Retinal pigment epithelial cell (primary cell): ENCODE measurements around the gene TPD52L2.
"Not testable (repeated sequence)": the region's sequence is repeated elsewhere in the genome, so short reads cannot be mapped to it uniquely, and the experiment has no call there.

Experiments used
- DNase-seq: peaks from one replicate; pipeline ENCODE4 v3.0.0-alpha.2; 2010; ENCODE audit warnings: low read depth
- H3K4me3 ChIP-seq: 2 replicates; pipeline ENCODE4 v1.5.1; 2011; ENCODE audit warnings: mild to moderate bottlenecking, low read length, control low read depth, moderate library complexity
- CTCF ChIP-seq: conservative IDR thresholded peaks from 2 replicates; pipeline ENCODE4 v1.5.1; 2011; ENCODE audit warnings: low read depth, low read length, control low read depth, inconsistent platforms

TPD52L2 gene

GRCh38 chr20:63850689-63851547, 14.2 kb upstream of the TPD52L2 start:
- no peak overlapping the region for H3K4me3 ChIP-seq
- TF ChIP-seq CTCF, result no peak
- no peak for DNase-seq

- not testable (repeated sequence) for H3K4me3 ChIP-seq, DNase-seq
Observed at GRCh38 chr20:63851548-63851943, 13.5 kb upstream of the TPD52L2 start.

- not testable (repeated sequence) for DNase-seq, H3K4me3 ChIP-seq
Observed at GRCh38 chr20:63853733-63854068, 11.4 kb upstream of the TPD52L2 start.

DNA sequence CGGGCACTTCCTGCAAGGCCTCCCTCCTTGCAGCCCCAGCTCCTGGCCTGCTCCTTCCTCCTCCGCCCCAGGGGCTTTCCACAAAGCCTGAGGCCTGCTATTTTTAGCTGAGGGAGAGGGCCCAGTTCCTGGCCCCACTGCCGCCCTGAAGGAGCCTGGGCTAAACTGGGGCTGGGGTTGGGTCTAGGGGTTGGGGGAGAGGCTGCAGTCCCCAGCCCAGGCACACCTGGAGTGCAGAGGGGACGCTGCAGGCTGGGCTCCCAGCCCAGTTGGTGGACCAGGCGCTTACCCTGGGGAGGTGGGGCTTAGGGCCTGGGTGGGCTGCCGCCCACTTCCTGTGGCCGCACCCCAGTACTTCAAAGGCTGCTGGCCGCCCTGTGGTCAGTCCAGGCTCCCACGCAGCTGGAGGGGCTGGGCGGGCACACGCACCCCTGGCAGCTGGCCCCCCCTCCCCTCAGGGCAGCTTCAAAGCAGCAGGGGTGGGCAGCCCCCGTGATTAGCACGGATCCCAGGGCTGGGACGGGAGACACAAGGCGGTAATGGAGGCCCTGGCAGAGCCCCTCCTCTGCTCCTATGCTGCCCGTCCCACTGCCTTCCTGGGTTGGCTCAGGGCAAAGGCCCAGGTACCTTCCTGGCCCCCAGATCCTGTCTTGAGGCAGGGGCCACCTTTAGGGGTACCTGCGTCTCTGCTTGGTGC, 10.9 kb upstream of the TPD52L2 start:
- TF ChIP-seq CTCF, result no peak
- no peak overlapping the region for H3K4me3 ChIP-seq
- no peak for DNase-seq

DNA sequence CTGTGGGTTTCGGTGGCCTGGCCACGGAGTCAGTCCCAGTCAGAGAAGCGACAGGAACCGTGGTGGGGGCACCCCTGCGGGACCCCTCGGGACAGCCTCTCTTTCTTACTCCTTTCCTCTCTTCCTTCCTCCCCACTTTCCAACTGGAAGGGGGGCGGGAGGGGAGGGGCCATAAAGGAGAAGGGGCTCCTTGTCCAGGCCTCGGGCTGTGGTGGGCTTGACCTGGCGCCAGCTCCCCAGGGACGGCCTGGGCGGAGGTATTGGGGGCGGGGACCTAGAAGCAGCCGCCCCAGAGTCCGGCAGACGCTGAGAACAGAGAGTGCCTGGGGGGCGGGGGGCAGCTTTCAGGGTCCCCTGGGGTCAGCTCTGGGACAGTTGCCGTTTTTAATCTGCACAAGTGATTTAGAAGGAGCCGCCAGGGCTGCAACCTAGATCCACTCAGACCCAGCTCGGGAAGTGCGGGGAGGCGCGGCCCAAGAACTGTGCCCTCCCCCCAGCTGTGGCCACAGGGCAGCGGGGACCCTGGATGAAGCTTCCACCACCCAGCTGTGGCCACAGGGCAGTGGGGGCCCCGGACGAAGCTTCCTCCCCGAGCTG, 10.2 kb upstream of the TPD52L2 start:
- TF ChIP-seq CTCF, result no peak
- peak overlapping the region; percentile 8 for H3K4me3 ChIP-seq
- no peak for DNase-seq

- no peak overlapping the region for H3K4me3 ChIP-seq
- TF ChIP-seq CTCF, result no peak
- DNase-seq, result no peak
Observed at GRCh38 chr20:63855363-63856097, 9.5 kb upstream of the TPD52L2 start.

- TF ChIP-seq CTCF, result no peak
- no peak for DNase-seq
- no peak overlapping the region for H3K4me3 ChIP-seq
Observed at GRCh38 chr20:63856098-63856511, 9.0 kb upstream of the TPD52L2 start.
